GM12878 (cell line): ENCODE data around the gene KCNIP2. TPM values are rescaled to one million over a fixed set of nuclear protein-coding genes. Genes with fewer than 3 reads are reported as not detected.

Experiments used
- BHLHE40 ChIP-seq, 2 experiments: fragments of 450-650 bp in 1 of 2; IDR thresholded peaks; 2 replicates each; pipeline ENCODE4 v1.6.1; 2011 to 2017; ENCODE audit warnings: low read depth in 2 of 2, borderline replicate concordance in 1 of 2, improper control_type of control experiment in 1 of 2, low read length in 1 of 2, mild to moderate bottlenecking in 1 of 2
- CHD2 ChIP-seq: IDR thresholded peaks from 2 replicates; pipeline ENCODE4 v1.6.1; 2011; ENCODE audit warnings: low read depth, low read length, improper control_type of control experiment, borderline replicate concordance
- CREB1 ChIP-seq: IDR thresholded peaks from 2 replicates; pipeline ENCODE4 v1.6.1; 2012; ENCODE audit warnings: low read depth, mild to moderate bottlenecking, inconsistent platforms
- CREM ChIP-seq: IDR thresholded peaks from 2 replicates; pipeline ENCODE4 v1.6.1; 2014; ENCODE audit warnings: antibody characterized with exemption, low read depth
- DPF2 ChIP-seq: fragments of 450-650 bp; IDR thresholded peaks from 2 replicates; pipeline ENCODE4 v1.6.1; 2017; ENCODE audit warnings: mild to moderate bottlenecking
- EGR1 ChIP-seq, 2 experiments: IDR thresholded peaks; 1 replicate in 1 of 2; 2 replicates in 1 of 2; pipeline ENCODE4 v1.6.1; 2011 to 2012; ENCODE audit warnings: low read depth in 2 of 2, low read length in 2 of 2, borderline replicate concordance in 1 of 2, mild to moderate bottlenecking in 1 of 2, moderate library complexity in 1 of 2
- EZH2 ChIP-seq: IDR thresholded peaks from 2 replicates; pipeline ENCODE4 v1.6.1; 2012; ENCODE audit warnings: low read depth, mild to moderate bottlenecking, control low read depth, inconsistent platforms, low read length, borderline replicate concordance; ENCODE audit not compliant: control insufficient read depth
- FOXK2 ChIP-seq: fragments of 450-650 bp; IDR thresholded peaks from 2 replicates; pipeline ENCODE4 v1.6.1; 2017; ENCODE audit warnings: mild to moderate bottlenecking, moderate library complexity
- FOXM1 ChIP-seq: IDR thresholded peaks from 2 replicates; pipeline ENCODE4 v1.6.1; 2012; ENCODE audit warnings: low read depth, mild to moderate bottlenecking, inconsistent platforms, low read length, moderate library complexity
- HDAC2 ChIP-seq: fragments of 200-600 bp; sonication (generic); IDR thresholded peaks from 2 replicates; pipeline ENCODE4 v1.6.1; 2017
- IKZF1 ChIP-seq: fragments of 450-650 bp; conservative IDR thresholded peaks from 2 replicates; pipeline ENCODE4 v1.6.1; 2017; ENCODE audit warnings: antibody characterized with exemption, mild to moderate bottlenecking
- IKZF2 ChIP-seq, 2 experiments: fragments of 450-650 bp; IDR thresholded peaks; 2 replicates each; pipeline ENCODE4 v1.6.1; 2017; ENCODE audit warnings: mild to moderate bottlenecking in 2 of 2, moderate library complexity in 2 of 2
- IRF4 ChIP-seq: IDR thresholded peaks from 2 replicates; pipeline ENCODE4 v1.6.1; 2011; ENCODE audit warnings: low read depth, low read length
- KDM1A ChIP-seq: fragments of 200-600 bp; sonication (generic); IDR thresholded peaks from 2 replicates; pipeline ENCODE4 v1.6.1; 2016; ENCODE audit warnings: borderline replicate concordance
- MYC ChIP-seq: IDR thresholded peaks from 2 replicates; pipeline ENCODE4 v1.6.1; 2011; ENCODE audit warnings: mild to moderate bottlenecking, low read length, moderate library complexity, inconsistent platforms; ENCODE audit not compliant: insufficient read depth, insufficient replicate concordance, insufficient read length, severe bottlenecking
- POLR2A ChIP-seq: IDR thresholded peaks from 2 replicates; pipeline ENCODE4 v1.6.1; 2011; ENCODE audit warnings: low read depth, mild to moderate bottlenecking, low read length
- POLR2AphosphoS5 ChIP-seq: IDR thresholded peaks from 2 replicates; pipeline ENCODE4 v1.6.1; 2011; ENCODE audit warnings: mild to moderate bottlenecking, low read length, inconsistent platforms
- RAD21 ChIP-seq: IDR thresholded peaks from 2 replicates; pipeline ENCODE4 v1.6.1; 2011; ENCODE audit warnings: mild to moderate bottlenecking, low read depth, low read length, moderate library complexity; ENCODE audit not compliant: insufficient read depth
- RB1 ChIP-seq: fragments of 450-650 bp; formaldehyde crosslinking; IDR thresholded peaks from 2 replicates; pipeline ENCODE4 v1.6.1; 2017; ENCODE audit warnings: mild to moderate bottlenecking, borderline replicate concordance
- RFX5 ChIP-seq: IDR thresholded peaks from 2 replicates; pipeline ENCODE4 v1.6.1; 2011; ENCODE audit warnings: low read depth, low read length, improper control_type of control experiment
- SMARCA5 ChIP-seq: fragments of 450-650 bp; IDR thresholded peaks from 2 replicates; pipeline ENCODE4 v1.6.1; 2017; ENCODE audit warnings: mild to moderate bottlenecking
- SMC3 ChIP-seq: IDR thresholded peaks from 2 replicates; pipeline ENCODE4 v1.6.1; 2011; ENCODE audit warnings: low read length, improper control_type of control experiment, borderline replicate concordance
- TARDBP ChIP-seq: IDR thresholded peaks from 2 replicates; pipeline ENCODE4 v1.6.1; 2016; ENCODE audit warnings: borderline replicate concordance
- TCF3 ChIP-seq: IDR thresholded peaks from 2 replicates; pipeline ENCODE4 v1.6.1; 2012; ENCODE audit warnings: low read depth, mild to moderate bottlenecking, low read length, borderline replicate concordance; ENCODE audit not compliant: insufficient read depth
- YBX1 ChIP-seq: fragments of 450-650 bp; IDR thresholded peaks from 2 replicates; pipeline ENCODE4 v1.6.1; 2016; ENCODE audit warnings: antibody characterized with exemption
- ZNF217 ChIP-seq: fragments of 450-650 bp; IDR thresholded peaks from 2 replicates; pipeline ENCODE4 v1.6.1; 2017; ENCODE audit warnings: antibody characterized with exemption, mild to moderate bottlenecking
- ZSCAN29 ChIP-seq: fragments of 450-650 bp; IDR thresholded peaks from 2 replicates; pipeline ENCODE4 v1.6.1; 2017; ENCODE audit warnings: mild to moderate bottlenecking, moderate library complexity
- polyA plus RNA-seq, 11 experiments: library from polyadenylated mRNA; depleted of rRNA in 4 of 11; unstranded in 6 of 11; stranded (reverse) in 5 of 11; fragments of >200 nt; fragmentation: Nextera tagmentation in 4 of 11; fragmentation: Illumina TruSeq in 1 of 11; extraction: Ambion mirVana in 4 of 11; extraction: Trizol in 1 of 11; gene quantifications; 1 replicate in 1 of 11; 2 replicates in 10 of 11; pipeline versions ENCODE4 v1.2.1 to v1.2.3, GENCODE V29; 2011 to 2016; ENCODE audit warnings: inconsistent platforms in 2 of 11, missing spikeins in 2 of 11, low read depth in 1 of 11
- total RNA-seq, 4 experiments: library from RNA; depleted of rRNA in 3 of 4; stranded (reverse); fragments of >200 nt in 3 of 4; fragmentation: Illumina TruSeq in 1 of 4; extraction: Trizol in 1 of 4; gene quantifications; 2 replicates each; pipeline versions ENCODE4 v1.2.1 to v1.2.3, GENCODE V29; 2013 to 2021
- TF ChIP-seq, protein P1 (sequence below): IDR thresholded peaks from 2 replicates; pipeline ENCODE4 v1.6.1; 2012; ENCODE audit warnings: mild to moderate bottlenecking, low read depth, low read length
- TF ChIP-seq, protein P2 (sequence below): IDR thresholded peaks from 2 replicates; pipeline ENCODE4 v1.6.1; 2012; ENCODE audit warnings: low read depth, low read length, improper control_type of control experiment

KCNIP2 gene
- total and polyA plus RNA-seq, 10 of the 15 experiments (the other 5 are each of a cell fraction or from before 2014, with no cell fraction given): 0.46 to 4.3 (median 1.7) TPM

GRCh38 chr10:101830322-101831168 lies 13.1 kb downstream of the KCNIP2 start (continued):
- TF ChIP-seq IRF4 (no peak), DPF2 (0 out of 2 replicates have a peak, but pooled peaks have one; percentile 40), RAD21 (no peak), POLR2AphosphoS5 (no peak), YBX1 (no peak), ZSCAN29 (0 out of 2 replicates have a peak, but pooled peaks have one; percentile 74), POLR2A (peak; percentile 83), CREB1 (peak; percentile 76), HDAC2 (no peak), ZNF217 (no peak), RB1 (peak; percentile 85), FOXK2 (peak; percentile 43; the same call in 1 of the 2 replicates), TCF3 (peak; percentile 64; the same call in 1 of the 2 replicates), EZH2 (no peak), KDM1A (no peak), SMARCA5 (0 out of 2 replicates have a peak, but pooled peaks have one; percentile 21), BHLHE40 (IDR thresholded peaks at IDR 0.05; ENCODE audit: borderline replicate concordance in 1 of 2, low read depth in 2 of 2, low read length in 1 of 2) (peak; percentile 62 to 92; a peak in 3 of 4 replicates), CHD2 (peak; percentile 77), FOXM1 (no peak), EGR1 (IDR thresholded peaks at IDR 0.05; ENCODE audit: borderline replicate concordance in 1 of 2, low read depth in 2 of 2, low read length in 2 of 2) (peak; percentile 55 to 68), TARDBP (peak; percentile 88; the same call in 1 of the 2 replicates), MYC (peak; percentile 95), IKZF2 (IDR thresholded peaks at IDR 0.05) (peak; percentile 19 to 47; a peak in 2 of 4 replicates), RFX5 (peak; percentile 7; the same call in 1 of the 2 replicates), SMC3 (no peak), CREM (peak; percentile 80), IKZF1 (peak; percentile 73)
- TF ChIP-seq, protein P1, sequence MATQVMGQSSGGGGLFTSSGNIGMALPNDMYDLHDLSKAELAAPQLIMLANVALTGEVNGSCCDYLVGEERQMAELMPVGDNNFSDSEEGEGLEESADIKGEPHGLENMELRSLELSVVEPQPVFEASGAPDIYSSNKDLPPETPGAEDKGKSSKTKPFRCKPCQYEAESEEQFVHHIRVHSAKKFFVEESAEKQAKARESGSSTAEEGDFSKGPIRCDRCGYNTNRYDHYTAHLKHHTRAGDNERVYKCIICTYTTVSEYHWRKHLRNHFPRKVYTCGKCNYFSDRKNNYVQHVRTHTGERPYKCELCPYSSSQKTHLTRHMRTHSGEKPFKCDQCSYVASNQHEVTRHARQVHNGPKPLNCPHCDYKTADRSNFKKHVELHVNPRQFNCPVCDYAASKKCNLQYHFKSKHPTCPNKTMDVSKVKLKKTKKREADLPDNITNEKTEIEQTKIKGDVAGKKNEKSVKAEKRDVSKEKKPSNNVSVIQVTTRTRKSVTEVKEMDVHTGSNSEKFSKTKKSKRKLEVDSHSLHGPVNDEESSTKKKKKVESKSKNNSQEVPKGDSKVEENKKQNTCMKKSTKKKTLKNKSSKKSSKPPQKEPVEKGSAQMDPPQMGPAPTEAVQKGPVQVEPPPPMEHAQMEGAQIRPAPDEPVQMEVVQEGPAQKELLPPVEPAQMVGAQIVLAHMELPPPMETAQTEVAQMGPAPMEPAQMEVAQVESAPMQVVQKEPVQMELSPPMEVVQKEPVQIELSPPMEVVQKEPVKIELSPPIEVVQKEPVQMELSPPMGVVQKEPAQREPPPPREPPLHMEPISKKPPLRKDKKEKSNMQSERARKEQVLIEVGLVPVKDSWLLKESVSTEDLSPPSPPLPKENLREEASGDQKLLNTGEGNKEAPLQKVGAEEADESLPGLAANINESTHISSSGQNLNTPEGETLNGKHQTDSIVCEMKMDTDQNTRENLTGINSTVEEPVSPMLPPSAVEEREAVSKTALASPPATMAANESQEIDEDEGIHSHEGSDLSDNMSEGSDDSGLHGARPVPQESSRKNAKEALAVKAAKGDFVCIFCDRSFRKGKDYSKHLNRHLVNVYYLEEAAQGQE: no peak
- TF ChIP-seq, protein P2, sequence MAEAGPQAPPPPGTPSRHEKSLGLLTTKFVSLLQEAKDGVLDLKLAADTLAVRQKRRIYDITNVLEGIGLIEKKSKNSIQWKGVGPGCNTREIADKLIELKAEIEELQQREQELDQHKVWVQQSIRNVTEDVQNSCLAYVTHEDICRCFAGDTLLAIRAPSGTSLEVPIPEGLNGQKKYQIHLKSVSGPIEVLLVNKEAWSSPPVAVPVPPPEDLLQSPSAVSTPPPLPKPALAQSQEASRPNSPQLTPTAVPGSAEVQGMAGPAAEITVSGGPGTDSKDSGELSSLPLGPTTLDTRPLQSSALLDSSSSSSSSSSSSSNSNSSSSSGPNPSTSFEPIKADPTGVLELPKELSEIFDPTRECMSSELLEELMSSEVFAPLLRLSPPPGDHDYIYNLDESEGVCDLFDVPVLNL: no peak
